Aorta (tissue), 5 donors: ENCODE data around the gene SAFB2. TPM values are rescaled to one million over a fixed set of nuclear protein-coding genes. Genes with fewer than 3 reads are reported as not detected.

Experiments used
- ATAC-seq: fragments of 200-7000 bp; cut with Tn5 transposase; one replicate; pipeline ENCODE4 v1.9.1; 2022; ENCODE audit warnings: moderate library complexity; ENCODE audit not compliant: low FRiP score
- DNase-seq, 2 donors: peaks; one replicate each; pipeline ENCODE4 v3.0.0-alpha.2; 2020
- H3K27ac ChIP-seq, 2 donors: one replicate each; pipeline ENCODE4 v1.5.1; 2013; ENCODE audit warnings: low read length in 2 of 2, mild to moderate bottlenecking in 2 of 2, moderate library complexity in 2 of 2, control low read depth in 1 of 2, inconsistent platforms in 1 of 2, low read depth in 1 of 2
- H3K27me3 ChIP-seq, 2 donors: one replicate each; pipeline ENCODE4 v1.6.1; 2013; ENCODE audit warnings: control low read depth in 1 of 2, low read length in 1 of 2, mild to moderate bottlenecking in 1 of 2, moderate library complexity in 1 of 2; ENCODE audit not compliant: insufficient read depth in 2 of 2, control insufficient read depth in 1 of 2
- H3K36me3 ChIP-seq, 2 donors: one replicate each; pipeline ENCODE4 v1.6.1; 2013; ENCODE audit warnings: control low read depth in 1 of 2, low read length in 1 of 2, mild to moderate bottlenecking in 1 of 2; ENCODE audit not compliant: insufficient read depth in 2 of 2, control insufficient read depth in 1 of 2
- H3K4me1 ChIP-seq, 2 donors: one replicate each; pipeline ENCODE4 v1.6.1; 2013; ENCODE audit warnings: low read length in 2 of 2, control low read depth in 1 of 2, mild to moderate bottlenecking in 1 of 2, moderate library complexity in 1 of 2; ENCODE audit not compliant: insufficient read depth in 2 of 2, control insufficient read depth in 1 of 2
- H3K4me3 ChIP-seq, 2 donors: one replicate each; pipeline ENCODE4 v1.5.1; 2013; ENCODE audit warnings: low read length in 2 of 2, control low read depth in 1 of 2, mild to moderate bottlenecking in 1 of 2
- H3K9me3 ChIP-seq: one replicate; pipeline ENCODE4 v1.6.1; 2013; ENCODE audit warnings: mild to moderate bottlenecking, low read length; ENCODE audit not compliant: control insufficient read depth
- WGBS, 2 donors: extraction: QIAGEN DNeasy Blood & Tissue Kit; methylation state at CpG; one replicate each; pipeline ENCODE4 v1.1.7; 2013; 5-methylcytosine and 5-hydroxymethylcytosine counted together
- intact Hi-C, 2 donors: fragments of 100-400 bp; cut with DNase I; formaldehyde crosslinking; loops; one replicate each; pipeline versions ENCODE4 v1.14.2 to v1.15.0; 2022
- polyA plus RNA-seq, 2 donors: library from polyadenylated mRNA; stranded (reverse); fragments of 200-250 nt; gene quantifications; one replicate each; pipeline ENCODE4 v1.2.3, GENCODE V29; 2013
- total RNA-seq, 2 donors: library from RNA; stranded (reverse); fragmentation: NEBNext Ultra II Directional; extraction: Animal tissue kit (Norgen Biotek cat#: 25700); gene quantifications; one replicate each; pipeline ENCODE4 v1.2.1, GENCODE V29; 2021
- donor health status: healthy with polysubstance abuse.
- donor health status: Bipolar disorder and iron deficiency.
- donor health status: DM: no; HTN: no; CAD: no.
- donor health status: DM: no; HTN: no; CAD: no.
- donor health status: DM: yes; HTN: yes; CAD: no.

Gene SAFB2
- total and polyA plus RNA-seq, 4 donors = 26.7 to 113 (median 74.7) TPM

- no peak overlapping the region for H3K4me3 ChIP-seq
- no peak for ATAC-seq
- 85 to 89% methylated on average over 2 of the region's 2 CpGs for WGBS, 2 donors
Observed at GRCh38 chr19:5644037-5644436, 21.5 kb upstream of the SAFB2 start.

GRCh38 chr19:5643060-5643459 is 20.5 kb upstream of the SAFB2 start:
- H3K4me3 ChIP-seq = no peak overlapping the region
- intact Hi-C loops = no loop called here
- no peaks in the 10 kb centered on the region for H3K27me3 ChIP-seq
- DNase-seq (no peak), ATAC-seq (no peak)
- no peaks in the 10 kb centered on the region for H3K9me3 ChIP-seq
- no peaks in the 10 kb centered on the region for H3K4me1 ChIP-seq
- no peak overlapping the region for H3K27ac ChIP-seq
- peaks cover 6 to 7% of the 10 kb centered on the region in 2 donors for H3K36me3 ChIP-seq
- 81 to 84% methylated on average over 4 of the region's 4 CpGs for WGBS, 2 donors

More at GRCh38 chr19:5644037-5644436, 21.5 kb upstream of the SAFB2 start:
- intact Hi-C loops = no loop called here
- Histone ChIP-seq H3K36me3 (peaks cover 7% of the 10 kb centered on the region in 2 donors), H3K9me3 (no peaks in the 10 kb centered on the region), H3K27ac (no peak overlapping the region), H3K4me1 (no peaks in the 10 kb centered on the region), H3K27me3 (no peaks in the 10 kb centered on the region)
- no peak for DNase-seq

- Histone ChIP-seq H3K4me3 (no peak overlapping the region), H3K9me3 (no peaks in the 10 kb centered on the region), H3K27ac (no peak overlapping the region), H3K4me1 (no peaks in the 10 kb centered on the region), H3K36me3 (peaks cover 5 to 6% of the 10 kb centered on the region in 2 donors), H3K27me3 (no peaks in the 10 kb centered on the region)
- ATAC-seq (no peak), DNase-seq (no peak)
- WGBS, 2 donors = 88 to 95% methylated on average over 2 of the region's 2 CpGs
- intact Hi-C loops = no loop called here
Observed at GRCh38 chr19:5642204-5642603, 19.6 kb upstream of the SAFB2 start.

DNA sequence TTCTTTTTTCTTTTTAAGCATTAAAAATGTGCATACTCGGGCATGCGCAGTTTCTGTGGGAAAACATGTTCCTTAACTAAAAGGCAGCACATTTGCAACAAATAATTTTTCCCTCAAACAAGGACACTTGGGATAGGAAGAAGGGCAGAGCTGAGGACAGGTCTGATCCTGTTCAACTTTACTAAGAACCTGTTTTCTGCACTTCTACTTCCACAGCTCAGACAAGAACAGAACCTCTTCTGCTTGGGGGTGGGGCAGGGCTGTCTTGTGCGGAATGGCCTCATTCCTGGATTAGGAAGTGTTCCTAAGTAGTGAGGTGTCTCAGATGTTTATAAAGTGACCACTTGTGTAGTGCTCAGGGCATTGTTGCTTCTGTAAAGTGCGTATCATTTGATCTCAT is 18.6 kb upstream of the SAFB2 start:
- intact Hi-C loops = no loop called here
- peaks cover 4 to 5% of the 10 kb centered on the region in 2 donors for H3K36me3 ChIP-seq
- no peak overlapping the region for H3K4me3 ChIP-seq
- DNase-seq (no peak), ATAC-seq (no peak)
- no peak overlapping the region for H3K27ac ChIP-seq
- no peaks in the 10 kb centered on the region for H3K27me3 ChIP-seq
- H3K9me3 ChIP-seq = no peaks in the 10 kb centered on the region
- 89% methylated on average over 4 of the region's 4 CpGs for WGBS, 2 donors
- no peaks in the 10 kb centered on the region for H3K4me1 ChIP-seq

GRCh38 chr19:5637971-5638370 is 15.4 kb upstream of the SAFB2 start:
- H3K9me3 ChIP-seq = no peaks in the 10 kb centered on the region
- intact Hi-C loops = no loop called here
- no peak overlapping the region for H3K4me3 ChIP-seq
- H3K4me1 ChIP-seq = no peaks in the 10 kb centered on the region
- ATAC-seq (no peak), DNase-seq (no peak)
- H3K36me3 ChIP-seq = peaks cover 0 to 4% of the 10 kb centered on the region in 2 donors
- WGBS, 2 donors = 49 to 51% methylated on average over 1 of the region's 1 CpG
- no peak overlapping the region for H3K27ac ChIP-seq
- H3K27me3 ChIP-seq = no peaks in the 10 kb centered on the region

GRCh38 chr19:5635427-5635826 is 12.9 kb upstream of the SAFB2 start:
- Histone ChIP-seq H3K9me3 (no peaks in the 10 kb centered on the region), H3K4me1 (peaks cover 0 to 3% of the 10 kb centered on the region in 2 donors), H3K27me3 (no peaks in the 10 kb centered on the region), H3K4me3 (no peak overlapping the region), H3K27ac (no peak overlapping the region), H3K36me3 (peaks cover 0 to 1% of the 10 kb centered on the region in 2 donors)
- no peak for DNase-seq
- intact Hi-C loops = no loop called here
- ATAC-seq = no peak
- WGBS, 2 donors = 87 to 89% methylated on average over 6 of the region's 6 CpGs

DNA sequence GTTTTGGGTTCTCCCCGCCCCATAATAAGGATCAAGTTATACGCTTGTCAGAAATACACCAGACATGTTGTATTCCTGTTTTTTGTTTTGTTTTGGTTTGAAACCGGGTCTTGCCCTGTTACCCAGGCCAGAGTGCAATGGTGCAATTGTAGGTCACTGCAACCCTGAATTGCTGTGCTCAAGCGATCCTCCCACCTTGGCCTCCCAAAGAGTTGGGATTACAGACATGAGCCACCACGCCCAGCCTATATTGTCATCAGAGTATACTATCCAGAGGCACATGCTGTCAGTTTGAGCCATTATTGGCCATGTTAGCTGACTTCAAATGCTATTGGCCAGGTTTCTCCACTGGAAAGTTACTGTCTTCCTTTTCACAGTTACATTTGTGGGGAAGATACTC is 10.1 kb upstream of the SAFB2 start:
- 89% methylated on average over 5 of the region's 5 CpGs for WGBS, 2 donors
- intact Hi-C loops = no loop called here
- ATAC-seq = no peak

DNA sequence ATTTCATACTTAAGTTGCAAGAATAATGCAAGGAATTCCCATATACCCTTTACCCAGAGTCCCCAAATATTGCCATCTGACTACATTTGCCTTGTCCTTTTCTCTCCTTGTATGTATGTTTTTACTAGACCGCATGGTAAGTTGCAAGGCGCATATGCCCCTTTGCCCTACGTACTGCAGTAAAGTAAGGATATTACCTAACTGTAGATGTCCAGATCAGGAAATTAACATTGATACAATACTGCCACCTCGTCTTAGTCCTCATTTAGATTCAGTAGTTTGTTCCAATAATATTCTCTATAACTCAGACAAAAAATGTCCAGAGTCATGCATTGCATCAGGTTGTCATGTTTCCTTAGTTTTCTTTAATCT is 9.7 kb upstream of the SAFB2 start:
- no peak for ATAC-seq
- intact Hi-C loops = no loop called here
- H3K4me3 ChIP-seq = no peak overlapping the region
- DNase-seq = no peak
- H3K4me1 ChIP-seq = peaks cover 3 to 6% of the 10 kb centered on the region in 2 donors
- H3K27ac ChIP-seq = no peak overlapping the region
- H3K36me3 ChIP-seq = peaks cover 0 to 1% of the 10 kb centered on the region in 2 donors
- no peaks in the 10 kb centered on the region for H3K9me3 ChIP-seq
- H3K27me3 ChIP-seq = no peaks in the 10 kb centered on the region
- WGBS, 2 donors = 64 to 72% methylated on average over 4 of the region's 4 CpGs

More for the DNA sequence above, 10.1 kb upstream of the SAFB2 start:
- Histone ChIP-seq H3K9me3 (no peaks in the 10 kb centered on the region), H3K4me3 (no peak overlapping the region), H3K27ac (no peak overlapping the region), H3K36me3 (peaks cover 0 to 1% of the 10 kb centered on the region in 2 donors), H3K27me3 (no peaks in the 10 kb centered on the region), H3K4me1 (peaks cover 3 to 6% of the 10 kb centered on the region in 2 donors)
- DNase-seq = no peak

DNA sequence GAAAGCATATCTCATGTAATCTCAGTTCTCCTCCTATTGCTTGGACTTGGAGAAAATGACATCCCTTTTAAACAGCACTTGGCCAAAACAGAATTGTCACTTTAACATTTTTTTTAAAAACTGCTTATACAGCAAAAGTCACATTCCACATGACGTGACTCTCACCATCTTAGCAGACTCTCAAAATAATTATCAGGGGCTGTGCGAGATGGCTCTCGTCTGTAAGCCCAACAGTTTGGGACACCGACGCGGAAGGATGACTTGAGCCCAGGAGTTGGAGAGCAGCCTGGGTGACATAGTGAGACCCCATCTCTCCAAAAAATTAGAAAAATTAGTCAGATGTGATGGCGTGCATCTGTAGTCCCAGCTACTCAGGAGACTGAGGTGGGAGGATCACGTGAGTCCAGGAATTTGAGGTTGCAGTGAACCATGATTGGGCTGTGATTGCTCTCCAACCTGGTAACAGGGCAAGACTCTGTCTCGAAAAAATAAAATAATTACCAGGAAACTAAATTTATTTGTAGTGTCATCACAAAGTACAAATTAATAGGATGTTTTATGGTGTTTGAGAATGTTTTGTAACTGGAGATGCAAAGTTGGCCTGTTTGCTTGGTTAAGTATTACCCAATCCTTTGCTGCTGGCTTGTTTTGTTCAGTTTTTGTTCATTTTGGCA is 9.1 kb upstream of the SAFB2 start:
- Histone ChIP-seq H3K36me3 (peaks cover 0 to 1% of the 10 kb centered on the region in 2 donors), H3K4me1 (peaks cover 3 to 6% of the 10 kb centered on the region in 2 donors), H3K27ac (no peak overlapping the region), H3K4me3 (no peak overlapping the region), H3K9me3 (no peaks in the 10 kb centered on the region), H3K27me3 (no peaks in the 10 kb centered on the region)
- 36 to 47% methylated on average over 9 of the region's 9 CpGs for WGBS, 2 donors
- ATAC-seq (peak; percentile 61), DNase-seq (no peak)
- intact Hi-C loops = no loop called here
